ENCODE measurements around the gene FDXR. TPM values are rescaled to one million over a fixed set of nuclear protein-coding genes. Genes with fewer than 3 reads are reported as not detected.

FDXR gene
- total RNA-seq, 2 donors from 2014 or later: 4.5 to 8.7 TPM

DNA sequence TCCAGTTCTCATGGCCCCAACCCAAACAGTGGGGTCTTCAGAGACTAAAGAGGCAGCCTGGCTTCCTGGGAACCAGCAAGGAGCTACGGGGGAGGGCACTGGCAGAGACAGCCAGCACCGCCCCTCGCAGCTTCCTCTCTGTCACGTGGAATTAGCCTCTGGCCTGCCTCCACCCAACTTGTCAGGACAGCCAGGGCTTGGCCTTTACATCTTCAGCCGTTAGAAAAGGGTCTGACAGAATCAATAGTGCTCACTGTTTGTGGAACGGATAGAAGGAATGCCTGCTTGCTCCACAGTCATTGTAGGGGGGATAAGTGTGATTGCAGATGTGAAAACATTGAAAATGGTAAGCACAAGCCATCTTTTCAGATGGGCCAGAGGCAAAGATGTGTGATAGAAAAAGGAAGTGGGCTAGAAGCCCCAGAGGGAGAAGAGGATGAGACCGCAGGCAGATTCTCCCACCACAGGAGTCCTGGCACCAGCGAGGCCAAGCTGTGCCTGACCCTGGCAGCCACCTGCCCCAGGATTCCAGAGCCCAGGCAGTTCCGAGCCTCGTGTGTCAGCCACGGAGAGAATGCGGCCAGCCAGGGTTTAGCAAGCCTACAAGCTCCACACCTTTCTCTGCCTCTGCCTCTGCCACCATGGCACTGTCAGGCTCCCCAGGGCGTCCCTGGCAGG lies 31.7 kb downstream of the FDXR start:
- H3K4me3 Mint-ChIP-seq: peak overlapping the region; percentile 66
- peaks cover 4% of the 10 kb centered on the region for H3K36me3 Mint-ChIP-seq (ENCODE audit: low read depth)
- no peak overlapping the region for H3K27ac Mint-ChIP-seq
- DNase-seq: no peak
- H3K27me3 Mint-ChIP-seq: peaks cover 7% of the 10 kb centered on the region
- H3K4me1 Mint-ChIP-seq: peaks cover 9% of the 10 kb centered on the region
- ATAC-seq: no peak
- H3K9me3 ChIP-seq (ENCODE audit: control insufficient read depth, low read length, poor library complexity, severe bottlenecking): no peaks in the 10 kb centered on the region

DNA sequence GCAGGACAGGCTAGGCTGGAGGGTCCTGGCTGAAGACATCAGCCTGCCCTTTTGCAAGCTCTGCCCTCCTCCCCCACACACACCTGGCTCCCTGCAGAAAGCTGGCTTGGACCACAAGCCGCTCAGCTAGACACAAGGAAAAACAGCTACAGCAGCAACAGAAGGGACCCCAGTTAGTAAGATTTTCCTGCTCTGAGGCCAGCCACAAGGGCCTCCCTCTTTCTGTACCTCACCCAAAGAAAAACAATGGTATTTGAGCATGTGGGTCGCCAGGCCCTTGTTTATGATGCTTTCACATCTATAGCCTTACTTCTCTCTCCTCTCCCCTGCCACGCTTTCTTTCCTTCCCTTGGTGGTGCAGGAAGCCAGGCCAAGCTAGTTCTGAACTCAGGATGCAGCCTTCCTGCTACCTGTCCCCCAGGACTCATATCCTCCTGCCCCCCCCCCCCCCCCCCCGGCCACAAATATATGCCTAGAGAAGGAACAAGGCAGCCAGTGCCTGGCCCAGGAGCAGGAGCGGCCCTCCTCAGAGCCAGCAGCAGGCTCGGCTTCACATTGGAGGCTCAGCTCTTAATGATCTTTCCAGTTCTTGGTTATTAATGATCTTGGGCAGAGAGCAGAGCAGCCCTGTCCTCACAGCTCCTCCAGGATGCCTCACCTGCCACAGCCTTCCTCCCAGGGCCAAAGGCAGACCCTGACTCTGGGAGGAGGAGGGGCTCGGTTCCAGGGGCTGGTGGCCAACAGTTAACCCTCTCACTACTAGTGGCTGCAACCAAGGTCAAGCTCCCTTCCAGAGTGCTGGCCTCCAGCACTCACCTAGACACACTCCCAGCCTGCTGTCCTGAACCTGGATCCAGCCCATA lies 32.6 kb downstream of the FDXR start:
- peaks cover 13% of the 10 kb centered on the region for H3K4me1 Mint-ChIP-seq
- no peak overlapping the region for H3K27ac Mint-ChIP-seq
- ATAC-seq (no peak), DNase-seq (no peak)
- peaks cover 7% of the 10 kb centered on the region for H3K36me3 Mint-ChIP-seq (ENCODE audit: low read depth)
- peak overlapping the region; percentile 25 for H3K4me3 Mint-ChIP-seq
- no peaks in the 10 kb centered on the region for H3K9me3 ChIP-seq (ENCODE audit: control insufficient read depth, low read length, poor library complexity, severe bottlenecking)
- H3K27me3 Mint-ChIP-seq: peaks cover 7% of the 10 kb centered on the region

DNA sequence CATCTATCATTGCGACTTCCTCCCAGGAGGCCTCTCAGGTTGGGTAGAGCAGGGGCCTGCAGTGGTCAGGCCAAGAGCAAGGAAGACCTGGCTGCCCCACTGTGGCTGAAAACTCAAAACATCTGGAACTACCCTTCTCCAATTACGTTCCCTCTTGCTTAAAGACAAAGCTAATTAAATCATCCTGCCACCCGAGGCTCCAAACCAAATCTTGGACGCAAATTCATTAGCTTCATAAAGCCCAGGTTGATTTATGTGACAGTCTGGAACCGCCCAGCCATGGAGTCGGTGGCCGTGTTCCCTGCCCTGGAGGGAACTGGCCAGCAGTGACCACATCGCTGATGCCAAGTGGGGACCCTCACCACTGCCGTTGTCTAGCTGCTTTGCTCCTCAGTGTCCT lies 34.5 kb downstream of the FDXR start:
- Mint-ChIP-seq H3K36me3 (ENCODE audit: low read depth) (peaks cover 7% of the 10 kb centered on the region), H3K27me3 (peaks cover 7% of the 10 kb centered on the region), H3K4me3 (no peak overlapping the region), H3K4me1 (peaks cover 15% of the 10 kb centered on the region), H3K27ac (no peak overlapping the region)
- ATAC-seq (no peak), DNase-seq (no peak)
- no peaks in the 10 kb centered on the region for H3K9me3 ChIP-seq (ENCODE audit: control insufficient read depth, low read length, poor library complexity, severe bottlenecking)

DNA sequence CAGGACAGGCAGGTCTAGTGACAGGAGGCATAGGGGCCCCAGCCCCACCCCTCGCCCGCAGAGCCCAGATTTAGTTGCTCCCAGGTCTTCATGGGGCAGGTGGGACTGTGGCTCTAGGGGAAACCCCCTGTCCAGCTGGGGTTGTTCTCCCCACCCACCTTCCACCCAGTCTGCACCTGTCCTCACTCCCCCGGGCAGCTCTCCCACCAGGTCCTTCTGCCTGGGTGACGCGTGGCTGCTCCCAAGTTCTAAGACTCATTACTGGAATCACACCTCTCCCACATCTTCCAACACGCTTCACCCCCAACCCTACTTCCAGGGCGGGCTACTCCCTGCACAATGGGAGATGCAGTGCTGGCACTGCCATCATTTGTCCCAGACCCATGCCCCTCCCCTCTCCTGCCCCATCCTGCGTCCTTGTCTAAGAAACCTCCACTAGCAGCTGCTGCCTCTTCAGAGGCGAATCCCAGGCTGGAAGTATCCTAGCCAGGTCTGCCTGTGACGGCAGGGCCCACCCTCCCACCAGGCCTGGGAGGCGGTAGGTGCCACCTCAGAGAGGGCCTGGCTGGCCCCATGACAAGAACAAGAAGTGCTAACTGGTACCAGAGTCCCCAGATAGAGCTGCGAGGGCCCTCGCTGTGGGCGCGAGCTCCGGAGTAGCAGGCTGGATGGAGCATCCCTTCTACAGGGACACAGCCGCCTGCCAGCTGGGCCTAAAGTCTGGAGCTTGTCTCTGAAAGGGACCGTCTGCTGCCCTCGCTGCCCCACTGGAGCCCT lies 35.9 kb downstream of the FDXR start:
- no peak overlapping the region for H3K27ac Mint-ChIP-seq

DNA sequence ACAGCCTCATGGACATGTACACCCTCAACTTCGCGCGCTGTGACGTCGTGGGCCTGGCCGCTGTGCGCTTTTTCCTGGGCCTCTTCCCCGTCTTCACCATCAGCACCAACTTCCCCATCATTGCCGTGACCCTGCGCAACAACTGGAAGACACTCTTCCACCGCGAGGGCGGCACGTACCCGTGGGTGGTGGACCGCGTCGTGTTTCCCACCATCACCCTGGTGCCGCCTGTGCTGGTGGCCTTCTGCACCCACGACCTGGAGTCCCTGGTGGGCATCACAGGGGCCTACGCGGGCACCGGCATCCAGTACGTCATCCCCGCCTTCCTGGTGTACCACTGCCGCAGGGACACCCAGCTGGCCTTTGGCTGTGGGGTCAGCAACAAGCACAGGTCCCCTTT lies 36.6 kb downstream of the FDXR start:
- no peak overlapping the region for H3K27ac Mint-ChIP-seq
- H3K4me1 Mint-ChIP-seq: peaks cover 15% of the 10 kb centered on the region
- H3K4me3 Mint-ChIP-seq: no peak overlapping the region
- H3K27me3 Mint-ChIP-seq: peaks cover 7% of the 10 kb centered on the region
- no peaks in the 10 kb centered on the region for H3K9me3 ChIP-seq (ENCODE audit: control insufficient read depth, low read length, poor library complexity, severe bottlenecking)
- DNase-seq: no peak
- ATAC-seq: no peak
- H3K36me3 Mint-ChIP-seq (ENCODE audit: low read depth): peaks cover 7% of the 10 kb centered on the region

More for the DNA sequence above, 35.9 kb downstream of the FDXR start:
- no peak overlapping the region for H3K4me3 Mint-ChIP-seq
- peaks cover 7% of the 10 kb centered on the region for H3K27me3 Mint-ChIP-seq
- DNase-seq: no peak
- peaks cover 7% of the 10 kb centered on the region for H3K36me3 Mint-ChIP-seq (ENCODE audit: low read depth)
- H3K4me1 Mint-ChIP-seq: peaks cover 15% of the 10 kb centered on the region
- no peak for ATAC-seq
- H3K9me3 ChIP-seq (ENCODE audit: control insufficient read depth, low read length, poor library complexity, severe bottlenecking): no peaks in the 10 kb centered on the region

DNA sequence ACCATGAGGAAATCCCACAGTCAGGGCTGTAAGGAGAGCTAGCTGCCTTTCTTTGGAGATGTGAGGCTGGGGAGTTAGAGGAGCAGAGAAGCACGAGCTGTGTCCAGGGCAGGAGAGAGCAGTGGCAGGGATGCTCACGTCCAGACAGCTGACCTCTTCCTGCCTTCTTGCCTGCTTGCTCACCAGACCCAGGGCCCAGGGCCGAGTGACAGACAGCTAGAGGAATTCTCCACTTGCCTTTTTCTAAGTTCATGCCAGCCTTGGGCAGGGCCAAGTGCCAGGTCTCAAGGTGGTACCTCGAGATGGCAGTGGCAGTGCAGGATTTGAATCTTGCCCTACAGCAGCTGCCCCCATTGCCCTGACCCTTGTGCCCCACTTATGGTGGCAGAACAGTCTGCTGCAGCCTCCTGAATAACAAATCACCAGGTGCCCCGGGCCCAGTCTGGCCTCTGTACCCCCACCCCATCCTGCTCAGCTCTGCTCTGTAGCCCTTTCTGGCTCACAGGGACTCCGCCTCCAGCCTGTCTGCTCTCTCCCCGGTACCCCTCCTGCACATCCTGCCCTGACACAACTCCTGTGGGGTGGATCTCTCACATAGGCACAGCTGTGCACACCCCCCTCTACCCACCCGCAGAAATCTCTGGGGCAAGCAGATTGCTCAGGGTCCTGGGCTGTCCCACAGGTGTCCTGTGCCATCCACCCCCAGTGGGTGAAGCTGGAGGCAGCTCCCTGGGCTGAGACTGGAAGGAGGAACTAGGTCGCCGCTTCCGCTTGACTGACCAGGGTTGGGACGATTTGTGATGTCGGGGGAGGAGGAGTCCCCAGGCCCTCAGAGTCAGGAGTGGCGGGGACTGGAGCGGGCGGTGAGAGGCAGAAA lies 39.1 kb downstream of the FDXR start:
- peak; percentile 25 for ATAC-seq
- H3K36me3 Mint-ChIP-seq (ENCODE audit: low read depth): peaks cover 7% of the 10 kb centered on the region
- H3K4me3 Mint-ChIP-seq: no peak overlapping the region
- no peaks in the 10 kb centered on the region for H3K9me3 ChIP-seq (ENCODE audit: control insufficient read depth, low read length, poor library complexity, severe bottlenecking)
- H3K4me1 Mint-ChIP-seq: peaks cover 9% of the 10 kb centered on the region
- no peak overlapping the region for H3K27ac Mint-ChIP-seq
- no peaks in the 10 kb centered on the region for H3K27me3 Mint-ChIP-seq
- DNase-seq: no peak

DNA sequence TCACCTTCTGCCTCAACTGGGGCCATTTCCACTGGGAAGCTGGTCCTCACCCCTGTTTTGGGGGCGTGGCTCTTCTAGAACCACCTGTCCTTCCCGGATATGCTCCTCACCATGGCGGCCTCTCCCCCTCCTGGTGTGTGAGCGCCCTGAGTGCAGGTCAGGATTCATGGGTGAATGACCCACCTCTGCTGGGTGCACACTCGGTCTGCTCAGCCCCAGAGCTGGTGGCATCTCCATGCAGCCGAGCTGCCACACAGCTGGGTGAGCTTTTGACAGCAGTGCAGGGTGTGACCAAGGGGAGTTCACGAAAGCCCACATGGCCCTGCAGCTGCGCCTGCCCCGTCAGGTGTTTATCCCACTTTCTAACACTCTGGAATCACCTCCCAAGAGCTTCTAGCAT lies 40.4 kb downstream of the FDXR start:
- no peaks in the 10 kb centered on the region for H3K9me3 ChIP-seq (ENCODE audit: control insufficient read depth, low read length, poor library complexity, severe bottlenecking)
- peak overlapping the region; percentile 11 for H3K27ac Mint-ChIP-seq
- H3K4me3 Mint-ChIP-seq: no peak overlapping the region
- H3K27me3 Mint-ChIP-seq: no peaks in the 10 kb centered on the region
- DNase-seq (no peak), ATAC-seq (no peak)
- peaks cover 7% of the 10 kb centered on the region for H3K36me3 Mint-ChIP-seq (ENCODE audit: low read depth)
- H3K4me1 Mint-ChIP-seq: peaks cover 9% of the 10 kb centered on the region

DNA sequence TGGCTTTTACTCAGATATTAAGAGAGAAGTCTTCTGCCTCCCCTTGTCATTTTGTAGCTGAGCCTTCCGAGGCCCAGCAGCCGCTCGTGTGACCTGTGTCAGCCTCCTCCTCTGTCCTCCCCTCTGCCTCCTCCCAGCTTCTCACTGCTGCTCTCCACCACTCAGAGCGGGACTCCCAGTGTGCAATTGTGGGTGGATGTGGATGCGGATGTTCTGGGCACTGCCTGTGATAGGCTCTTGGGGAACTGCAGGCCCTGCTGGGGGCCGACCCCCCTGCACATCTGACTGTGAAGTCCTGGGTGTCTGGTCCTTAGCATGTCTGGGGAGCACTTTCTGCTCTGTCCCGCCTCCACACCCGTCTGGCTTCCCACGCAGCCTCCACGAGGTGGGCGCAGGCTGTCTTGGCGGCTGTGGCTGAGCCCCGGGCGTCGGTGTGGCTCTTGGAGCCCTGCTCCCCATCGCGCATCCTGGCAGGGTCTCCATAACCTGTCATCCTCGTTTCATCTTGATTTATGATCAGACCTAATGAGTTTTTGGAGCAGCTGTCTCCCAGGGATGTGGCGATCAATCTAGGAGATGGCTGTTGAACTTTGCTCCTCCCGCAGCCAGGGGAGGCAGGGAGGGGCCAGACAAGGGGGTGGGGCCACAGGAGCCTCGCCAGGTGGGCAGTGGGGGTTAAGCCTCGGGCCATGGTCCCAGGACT lies 41.2 kb downstream of the FDXR start:
- no peaks in the 10 kb centered on the region for H3K9me3 ChIP-seq (ENCODE audit: control insufficient read depth, low read length, poor library complexity, severe bottlenecking)
- peaks cover 7% of the 10 kb centered on the region for H3K4me1 Mint-ChIP-seq
- DNase-seq: no peak
- no peak for ATAC-seq
- H3K27me3 Mint-ChIP-seq: no peaks in the 10 kb centered on the region
- H3K4me3 Mint-ChIP-seq: no peak overlapping the region
- no peak overlapping the region for H3K27ac Mint-ChIP-seq
- peaks cover 7% of the 10 kb centered on the region for H3K36me3 Mint-ChIP-seq (ENCODE audit: low read depth)

DNA sequence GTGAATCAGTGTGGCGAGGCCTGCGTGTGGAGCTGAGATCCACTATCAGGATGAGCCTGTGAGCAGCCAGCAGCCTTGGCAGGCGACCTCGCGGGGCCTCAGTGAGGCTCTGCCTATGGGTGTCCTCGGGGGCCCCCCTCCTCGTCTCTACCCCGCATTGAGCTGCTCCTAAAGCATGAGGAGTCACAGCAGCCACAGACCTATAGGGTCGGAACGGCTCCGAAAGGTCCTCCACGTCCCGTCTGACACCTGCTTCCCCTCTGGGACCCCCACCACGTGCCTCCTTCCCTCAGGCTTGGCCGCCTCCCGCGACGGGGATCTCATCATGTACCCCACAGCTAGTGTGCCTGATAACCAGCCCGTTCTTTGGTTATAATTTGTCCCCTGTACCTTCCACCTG lies 41.9 kb downstream of the FDXR start:
- H3K4me3 Mint-ChIP-seq: no peak overlapping the region
- ATAC-seq (no peak), DNase-seq (no peak)
- H3K27me3 Mint-ChIP-seq: no peaks in the 10 kb centered on the region
- no peak overlapping the region for H3K27ac Mint-ChIP-seq
- H3K9me3 ChIP-seq (ENCODE audit: control insufficient read depth, low read length, poor library complexity, severe bottlenecking): no peaks in the 10 kb centered on the region
- peaks cover 1% of the 10 kb centered on the region for H3K36me3 Mint-ChIP-seq (ENCODE audit: low read depth)
- H3K4me1 Mint-ChIP-seq: peaks cover 4% of the 10 kb centered on the region

DNA sequence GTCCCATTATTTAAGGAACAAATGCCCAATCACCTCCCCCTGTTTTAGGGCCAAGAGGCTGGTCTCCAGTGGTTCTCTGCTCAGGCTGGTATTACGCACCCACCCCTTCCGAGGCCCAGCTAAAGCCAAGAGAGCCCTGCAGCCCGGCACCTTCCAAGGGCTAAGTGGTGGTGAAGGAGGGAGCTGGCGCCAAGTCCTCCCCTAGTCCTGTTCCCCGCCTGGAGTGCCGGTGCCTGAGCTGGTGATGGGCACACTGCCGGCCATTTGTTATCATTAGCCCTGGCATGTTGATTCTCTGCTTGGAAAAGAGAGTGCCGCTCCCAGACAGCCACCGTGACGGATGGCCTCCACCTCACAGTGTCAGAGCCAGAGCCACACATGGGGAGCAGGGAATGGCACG lies 45.0 kb downstream of the FDXR start:
- H3K4me1 Mint-ChIP-seq: no peaks in the 10 kb centered on the region
- H3K4me3 Mint-ChIP-seq: no peak overlapping the region
- H3K9me3 ChIP-seq (ENCODE audit: control insufficient read depth, low read length, poor library complexity, severe bottlenecking): no peaks in the 10 kb centered on the region
- ATAC-seq (no peak), DNase-seq (no peak)
- no peaks in the 10 kb centered on the region for H3K36me3 Mint-ChIP-seq (ENCODE audit: low read depth)
- H3K27me3 Mint-ChIP-seq: no peaks in the 10 kb centered on the region
- no peak overlapping the region for H3K27ac Mint-ChIP-seq

DNA sequence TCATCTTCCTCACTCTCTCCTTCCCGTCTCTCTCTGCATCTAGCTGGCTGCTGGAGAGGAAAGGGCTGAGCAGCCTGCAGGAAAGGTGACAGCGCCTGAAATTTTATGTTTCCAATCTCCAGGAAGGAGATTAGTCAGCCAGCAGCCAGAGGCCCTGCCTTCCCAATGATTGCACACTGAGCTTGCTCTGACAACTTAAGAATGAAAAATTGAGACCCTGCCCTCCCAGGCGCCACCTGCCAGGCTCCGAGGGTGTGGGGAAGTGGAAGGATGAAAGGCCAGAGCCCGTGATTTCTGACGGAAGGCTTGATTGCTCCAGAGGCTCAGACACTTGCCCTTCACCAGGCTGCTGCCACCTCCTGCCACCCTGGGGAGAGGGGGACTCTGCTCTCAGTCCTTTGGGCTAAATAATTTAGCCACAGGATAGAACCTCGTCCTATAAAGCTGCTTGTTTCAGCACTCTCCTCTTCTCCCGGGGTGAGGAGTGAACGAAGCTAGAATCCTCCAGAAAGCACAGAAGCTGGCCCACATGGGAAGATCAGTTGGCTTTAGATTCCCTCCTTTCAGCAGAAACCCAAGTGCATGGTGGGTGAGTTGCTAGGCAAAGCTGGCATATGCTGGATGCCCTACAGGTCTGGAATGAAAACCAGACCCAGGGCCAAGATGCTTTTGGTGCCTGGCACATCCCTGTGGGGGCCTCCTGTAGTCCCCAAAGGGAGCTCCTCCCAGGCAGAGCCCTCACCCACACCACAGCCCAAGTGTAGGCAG lies 46.7 kb downstream of the FDXR start:
- no peak overlapping the region for H3K27ac Mint-ChIP-seq
- no peaks in the 10 kb centered on the region for H3K27me3 Mint-ChIP-seq
- H3K9me3 ChIP-seq (ENCODE audit: control insufficient read depth, low read length, poor library complexity, severe bottlenecking): no peaks in the 10 kb centered on the region
- no peak overlapping the region for H3K4me3 Mint-ChIP-seq
- H3K4me1 Mint-ChIP-seq: no peaks in the 10 kb centered on the region
- no peak for DNase-seq
- H3K36me3 Mint-ChIP-seq (ENCODE audit: low read depth): no peaks in the 10 kb centered on the region
- no peak for ATAC-seq

All from T-helper 17 cell (primary cell).